Astrocyte (in vitro differentiated cells and primary cell): ENCODE data around the gene SHISA9.

Source experiments
- EZH2 ChIP-seq: IDR thresholded peaks from 2 replicates; pipeline ENCODE4 v1.6.1; 2012; ENCODE audit warnings: mild to moderate bottlenecking, low read length, inconsistent platforms; ENCODE audit not compliant: insufficient read depth
- TF ChIP-seq, protein P1 (sequence below): IDR thresholded peaks from 2 replicates; pipeline ENCODE4 v1.5.1; 2011; ENCODE audit warnings: low read depth, mild to moderate bottlenecking, inconsistent platforms, low read length, moderate library complexity; ENCODE audit not compliant: insufficient read depth

DNA sequence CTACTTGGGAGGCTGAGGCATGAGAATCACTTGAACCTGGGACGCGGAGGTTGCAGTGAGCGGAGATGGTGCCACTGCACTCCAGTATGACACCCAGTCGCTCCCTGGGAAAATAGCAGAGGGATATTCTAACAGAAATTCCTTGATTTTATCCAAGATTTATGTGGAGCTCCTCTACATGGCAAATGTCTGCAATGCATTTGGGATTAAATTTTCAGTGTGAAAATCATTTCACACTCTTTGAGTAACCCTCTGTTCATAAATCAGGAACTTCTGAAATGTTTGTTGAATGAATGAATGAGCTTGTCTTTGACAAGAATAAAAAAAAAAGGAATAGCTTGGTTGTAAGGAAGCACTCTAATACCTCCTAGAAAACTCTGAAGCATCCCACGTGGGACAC lies 305.8 kb downstream of the SHISA9 start:
- TF ChIP-seq, protein P1, sequence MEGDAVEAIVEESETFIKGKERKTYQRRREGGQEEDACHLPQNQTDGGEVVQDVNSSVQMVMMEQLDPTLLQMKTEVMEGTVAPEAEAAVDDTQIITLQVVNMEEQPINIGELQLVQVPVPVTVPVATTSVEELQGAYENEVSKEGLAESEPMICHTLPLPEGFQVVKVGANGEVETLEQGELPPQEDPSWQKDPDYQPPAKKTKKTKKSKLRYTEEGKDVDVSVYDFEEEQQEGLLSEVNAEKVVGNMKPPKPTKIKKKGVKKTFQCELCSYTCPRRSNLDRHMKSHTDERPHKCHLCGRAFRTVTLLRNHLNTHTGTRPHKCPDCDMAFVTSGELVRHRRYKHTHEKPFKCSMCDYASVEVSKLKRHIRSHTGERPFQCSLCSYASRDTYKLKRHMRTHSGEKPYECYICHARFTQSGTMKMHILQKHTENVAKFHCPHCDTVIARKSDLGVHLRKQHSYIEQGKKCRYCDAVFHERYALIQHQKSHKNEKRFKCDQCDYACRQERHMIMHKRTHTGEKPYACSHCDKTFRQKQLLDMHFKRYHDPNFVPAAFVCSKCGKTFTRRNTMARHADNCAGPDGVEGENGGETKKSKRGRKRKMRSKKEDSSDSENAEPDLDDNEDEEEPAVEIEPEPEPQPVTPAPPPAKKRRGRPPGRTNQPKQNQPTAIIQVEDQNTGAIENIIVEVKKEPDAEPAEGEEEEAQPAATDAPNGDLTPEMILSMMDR, result no peak
- no peak for TF ChIP-seq EZH2
